ENCODE results near the gene KCNJ12. TPM values are rescaled to one million over a fixed set of nuclear protein-coding genes. Genes with fewer than 3 reads are reported as not detected.
"Not testable (repeated sequence)": the region's sequence is repeated elsewhere in the genome, so short reads cannot be mapped to it uniquely, and the experiment has no call there.

KCNJ12 gene
- total RNA-seq, 3 donors from 2014 or later, result 0.05 TPM; not detected in 2

DNA sequence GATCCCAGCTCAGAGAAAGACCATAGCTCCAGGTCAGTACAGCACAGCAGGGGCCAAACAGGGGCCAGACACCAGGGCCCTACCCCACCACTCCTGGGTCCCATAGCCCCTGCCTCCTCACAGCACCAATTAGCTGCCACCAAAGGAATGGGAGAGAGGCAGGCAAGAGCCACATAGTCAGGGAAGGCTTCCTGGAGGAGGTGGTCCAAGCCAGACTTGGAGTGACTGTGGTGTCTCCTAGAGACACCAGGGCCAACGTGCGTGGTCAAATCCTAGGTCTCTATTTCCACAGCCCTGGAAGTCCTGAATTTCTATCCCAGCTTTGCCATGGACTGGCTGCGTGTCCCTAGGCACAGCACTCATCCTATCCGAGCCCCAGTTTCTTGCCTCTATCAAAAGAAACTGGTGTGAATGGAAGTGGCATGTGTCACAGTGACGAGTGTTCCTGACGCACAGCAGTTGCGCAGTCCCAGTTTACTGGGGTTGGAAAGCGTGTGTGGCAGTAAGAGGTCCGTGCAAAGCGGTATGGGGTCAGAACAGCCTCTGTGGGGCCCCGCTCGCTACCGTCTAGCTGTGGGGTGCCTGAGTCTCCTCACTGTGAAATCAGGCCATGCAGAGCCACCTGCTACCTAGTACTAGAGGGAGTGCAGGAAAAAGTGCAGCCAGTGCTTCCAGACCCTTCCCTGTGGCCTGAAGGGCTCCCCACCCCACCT is 23.5 kb downstream of the KCNJ12 start:
- DNase-seq (no peak), ATAC-seq (no peak)
- Mint-ChIP-seq H3K27me3 (ENCODE audit: low read depth) (no peaks in the 10 kb centered on the region), H3K4me1 (ENCODE audit: low read depth) (no peaks in the 10 kb centered on the region), H3K4me3 (no peak overlapping the region), H3K9me3 (no peaks in the 10 kb centered on the region), H3K36me3 (ENCODE audit: insufficient read depth) (no peaks in the 10 kb centered on the region)

DNA sequence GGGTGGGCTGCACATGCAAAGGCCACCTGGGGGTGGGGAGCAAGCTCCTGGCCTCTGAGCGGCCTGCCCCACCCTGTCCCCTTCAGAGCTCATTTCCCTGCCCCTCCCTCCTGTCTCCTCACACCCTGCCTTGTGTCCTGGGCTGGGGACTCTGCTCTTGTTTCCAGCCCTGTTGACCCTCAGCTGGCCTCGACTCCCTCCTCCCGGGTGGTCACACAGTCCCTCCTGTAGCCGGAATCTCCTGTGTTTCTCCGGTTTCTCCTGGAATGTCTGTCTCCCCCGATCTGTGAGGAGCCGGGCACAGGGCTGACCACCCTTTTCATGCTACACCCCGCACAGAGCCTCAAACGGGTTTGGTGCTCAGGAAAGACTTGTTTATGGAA is 24.0 kb downstream of the KCNJ12 start:
- not testable (repeated sequence) for H3K9me3 Mint-ChIP-seq

DNA sequence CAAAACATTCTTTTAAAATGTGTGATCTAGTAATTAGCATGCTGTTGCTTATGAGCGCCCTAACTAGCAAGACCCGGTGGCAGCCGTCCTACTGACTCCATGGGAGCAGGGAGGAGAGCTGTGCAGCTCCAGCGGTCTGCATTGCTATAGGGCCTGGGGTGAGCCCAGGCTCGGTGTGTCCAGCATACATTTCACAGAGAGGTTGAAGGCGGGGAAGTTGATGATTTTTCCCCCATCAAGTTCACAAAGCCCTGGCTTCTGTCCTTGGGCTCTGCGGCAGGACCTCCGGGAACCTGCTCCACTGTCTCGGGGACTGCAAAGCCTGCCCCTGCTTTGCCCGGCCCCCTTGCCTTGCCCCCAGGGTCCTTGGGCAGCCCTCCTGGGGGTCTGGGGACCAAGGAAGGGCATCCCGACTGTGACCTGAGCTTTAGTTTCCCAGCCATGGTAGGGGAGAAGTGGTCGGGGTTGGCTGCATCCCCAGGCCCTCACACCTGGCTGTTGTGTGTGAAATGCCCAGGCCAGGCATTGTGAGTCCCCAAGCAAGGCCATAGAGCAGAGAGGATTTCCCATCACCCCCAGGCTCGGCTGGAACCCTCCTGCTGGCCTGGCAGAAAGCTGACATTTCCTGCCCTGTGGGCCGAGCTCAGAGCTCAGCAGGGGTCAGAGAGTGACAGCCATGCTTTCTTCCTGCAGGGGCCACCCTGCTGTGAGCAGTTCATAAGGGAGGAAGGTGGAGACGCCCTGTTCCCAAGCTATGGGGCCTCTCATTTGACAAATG is 24.8 kb downstream of the KCNJ12 start:
- Mint-ChIP-seq H3K4me3 (no peak overlapping the region), H3K36me3 (ENCODE audit: insufficient read depth) (no peaks in the 10 kb centered on the region), H3K27me3 (ENCODE audit: low read depth) (no peaks in the 10 kb centered on the region), H3K4me1 (ENCODE audit: low read depth) (no peaks in the 10 kb centered on the region), H3K9me3 (no peaks in the 10 kb centered on the region)
- no peak for DNase-seq
- ATAC-seq, result no peak

More for the DNA sequence above, 24.0 kb downstream of the KCNJ12 start:
- not testable (repeated sequence) for H3K4me1 Mint-ChIP-seq (ENCODE audit: low read depth); DNase-seq; ATAC-seq; H3K27me3 Mint-ChIP-seq (ENCODE audit: low read depth); H3K4me3 Mint-ChIP-seq; H3K36me3 Mint-ChIP-seq (ENCODE audit: insufficient read depth)

DNA sequence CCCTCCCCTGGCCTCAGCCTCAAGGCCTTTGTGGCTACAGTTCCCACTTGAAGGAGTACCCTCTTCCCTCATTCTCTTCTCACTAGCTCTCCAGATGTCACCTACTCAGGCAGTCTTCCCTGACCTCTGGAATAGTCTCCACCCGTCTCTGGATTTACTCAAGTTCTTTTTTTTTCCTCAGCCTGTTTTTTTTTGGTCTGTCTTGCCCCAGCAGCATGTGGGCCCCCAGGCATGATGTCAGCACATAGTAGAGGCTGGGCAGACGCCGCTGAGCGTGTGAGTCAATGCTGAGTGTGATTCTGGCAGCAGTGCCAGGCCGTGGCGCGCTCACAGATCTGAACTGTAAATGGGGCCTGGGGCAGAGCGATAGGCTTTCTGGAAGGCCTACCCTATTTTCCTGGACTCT is 26.0 kb downstream of the KCNJ12 start:
- not testable (repeated sequence) for ATAC-seq; H3K4me3 Mint-ChIP-seq; H3K4me1 Mint-ChIP-seq (ENCODE audit: low read depth); H3K36me3 Mint-ChIP-seq (ENCODE audit: insufficient read depth); H3K9me3 Mint-ChIP-seq; H3K27me3 Mint-ChIP-seq (ENCODE audit: low read depth); DNase-seq

DNA sequence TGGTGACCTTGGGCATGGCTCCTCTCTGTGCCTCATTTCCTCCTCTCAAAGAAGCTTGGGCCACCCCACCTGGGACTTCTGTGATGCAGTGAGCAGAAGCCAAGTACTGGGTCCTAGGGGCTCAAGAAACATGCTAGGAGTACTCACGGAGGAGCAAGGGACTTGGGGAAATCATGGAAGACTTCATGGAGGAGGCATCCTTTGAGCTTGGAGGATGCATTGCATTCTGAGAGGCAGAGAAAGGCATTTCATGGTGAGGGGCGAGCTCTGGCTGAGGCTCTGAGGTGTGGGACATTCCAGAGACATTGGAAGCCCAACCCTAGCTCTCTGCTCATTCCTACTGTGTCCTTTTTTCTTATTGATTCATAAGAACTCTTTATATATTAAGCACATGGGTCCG is 26.8 kb downstream of the KCNJ12 start:
- ATAC-seq; H3K4me3 Mint-ChIP-seq; H3K36me3 Mint-ChIP-seq (ENCODE audit: insufficient read depth); H3K9me3 Mint-ChIP-seq; H3K4me1 Mint-ChIP-seq (ENCODE audit: low read depth); H3K27me3 Mint-ChIP-seq (ENCODE audit: low read depth); DNase-seq: not testable (repeated sequence)

DNA sequence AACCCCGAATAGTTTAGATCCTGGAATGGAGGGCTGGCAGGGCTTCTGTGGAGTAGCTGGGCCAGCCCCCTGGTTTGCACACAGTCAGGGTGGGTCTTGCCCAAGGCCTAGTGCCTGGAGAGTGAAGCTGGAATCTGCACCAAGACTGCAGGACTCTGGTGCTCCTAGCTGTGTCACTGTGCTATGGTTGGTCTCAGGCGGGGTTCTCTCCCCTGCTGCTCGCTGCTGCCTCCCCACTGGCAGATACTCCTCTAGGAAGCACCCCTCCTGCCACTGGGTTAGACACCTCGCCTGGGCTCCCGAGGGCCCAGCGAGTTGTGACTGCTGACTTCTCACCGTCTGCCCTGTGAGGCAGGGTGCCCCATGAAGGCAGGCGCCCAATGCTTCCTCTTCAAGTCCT is 27.9 kb downstream of the KCNJ12 start:
- H3K4me3 Mint-ChIP-seq; H3K36me3 Mint-ChIP-seq (ENCODE audit: insufficient read depth); H3K4me1 Mint-ChIP-seq (ENCODE audit: low read depth): not testable (repeated sequence)

DNA sequence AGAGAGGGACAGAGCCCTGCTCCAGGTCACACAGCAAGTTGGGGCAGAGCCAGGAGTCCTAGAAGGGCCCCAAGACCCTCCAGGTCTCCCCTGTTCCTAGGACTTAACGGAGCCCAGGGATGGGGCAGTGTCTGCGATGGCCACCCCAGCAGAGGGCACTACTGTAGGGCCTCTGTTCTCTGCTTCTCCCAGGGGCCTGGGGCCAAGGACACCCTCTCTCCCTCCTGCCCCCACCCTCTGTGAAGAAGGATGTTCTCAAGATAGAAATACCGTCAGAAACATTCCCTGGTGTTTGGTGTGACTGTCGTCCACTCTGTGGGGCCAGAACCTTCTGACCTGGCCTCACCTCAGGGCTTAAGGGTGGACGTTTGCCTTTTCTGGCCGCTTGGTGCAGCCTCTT is 28.4 kb downstream of the KCNJ12 start:
- H3K9me3 Mint-ChIP-seq; H3K36me3 Mint-ChIP-seq (ENCODE audit: insufficient read depth); H3K4me3 Mint-ChIP-seq; H3K4me1 Mint-ChIP-seq (ENCODE audit: low read depth); DNase-seq; ATAC-seq; H3K27me3 Mint-ChIP-seq (ENCODE audit: low read depth): not testable (repeated sequence)

More for the DNA sequence above, 27.9 kb downstream of the KCNJ12 start:
- H3K27me3 Mint-ChIP-seq (ENCODE audit: low read depth); ATAC-seq; DNase-seq; H3K9me3 Mint-ChIP-seq: not testable (repeated sequence)

DNA sequence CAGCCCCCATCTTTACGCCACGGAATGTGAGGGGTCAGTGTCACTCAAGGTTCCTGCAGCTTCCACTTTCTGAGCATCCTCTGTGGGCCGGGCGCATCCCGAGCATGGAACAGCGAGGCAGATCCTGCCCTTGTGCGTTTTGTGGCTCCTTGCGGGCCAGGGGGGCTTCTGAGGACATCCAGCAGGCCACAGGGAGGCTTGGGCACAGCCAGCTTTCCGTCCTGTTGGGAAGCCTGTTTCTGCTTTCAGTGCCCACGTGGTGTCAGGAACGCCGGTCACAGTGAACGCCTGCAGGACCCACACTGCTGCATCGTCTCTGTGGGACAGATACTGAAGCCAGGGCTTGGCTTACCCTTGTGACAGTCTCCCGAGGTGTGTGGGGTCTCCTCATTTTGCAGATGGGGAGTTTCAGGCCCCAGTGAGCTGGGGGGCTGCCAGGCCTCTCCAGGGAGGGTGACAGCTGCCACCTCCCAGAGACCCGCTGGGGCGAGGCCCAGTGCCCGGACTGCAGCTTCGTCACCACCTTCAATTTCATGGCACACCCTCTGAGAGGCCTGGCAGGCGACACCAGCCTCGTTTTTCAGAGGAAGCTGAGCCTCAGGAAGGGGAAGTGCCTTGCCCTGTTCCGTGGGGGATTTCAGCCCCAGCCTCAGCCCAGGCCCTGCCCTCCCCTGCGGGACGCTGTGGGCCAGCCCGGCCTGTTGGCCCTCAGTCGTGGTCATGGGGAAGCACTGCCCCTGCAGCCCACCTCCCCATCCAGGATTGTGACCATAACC is 29.0 kb downstream of the KCNJ12 start:
- H3K4me1 Mint-ChIP-seq (ENCODE audit: low read depth); H3K27me3 Mint-ChIP-seq (ENCODE audit: low read depth); H3K36me3 Mint-ChIP-seq (ENCODE audit: insufficient read depth); H3K9me3 Mint-ChIP-seq; DNase-seq; ATAC-seq; H3K4me3 Mint-ChIP-seq: not testable (repeated sequence)

DNA sequence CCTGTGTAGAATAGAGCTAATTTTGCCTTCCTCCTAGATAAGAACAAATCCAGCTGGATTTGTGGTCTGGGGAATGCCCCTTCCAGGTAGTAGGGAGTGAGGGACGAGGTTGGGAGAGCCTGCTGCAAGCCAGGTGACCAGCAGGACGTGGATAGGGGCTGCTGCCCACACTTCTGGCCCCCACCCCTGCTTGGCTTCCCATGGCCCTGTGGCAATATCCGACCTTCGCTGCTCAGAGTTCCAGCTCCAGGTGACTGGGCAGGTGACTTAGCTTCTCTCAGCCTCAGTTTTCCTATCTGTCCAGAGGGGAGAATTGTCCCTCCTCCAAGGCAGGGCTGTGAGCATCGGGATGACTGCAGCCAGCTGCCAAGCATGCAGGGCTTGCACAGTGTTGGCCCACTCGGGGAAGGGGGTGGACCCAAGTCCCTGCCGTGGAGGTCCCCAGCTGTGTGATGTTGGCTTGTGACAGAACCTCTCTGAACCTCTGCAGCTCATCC is 29.8 kb downstream of the KCNJ12 start:
- not testable (repeated sequence) for H3K4me1 Mint-ChIP-seq (ENCODE audit: low read depth); ATAC-seq; H3K36me3 Mint-ChIP-seq (ENCODE audit: insufficient read depth); DNase-seq; H3K4me3 Mint-ChIP-seq; H3K27me3 Mint-ChIP-seq (ENCODE audit: low read depth); H3K9me3 Mint-ChIP-seq

DNA sequence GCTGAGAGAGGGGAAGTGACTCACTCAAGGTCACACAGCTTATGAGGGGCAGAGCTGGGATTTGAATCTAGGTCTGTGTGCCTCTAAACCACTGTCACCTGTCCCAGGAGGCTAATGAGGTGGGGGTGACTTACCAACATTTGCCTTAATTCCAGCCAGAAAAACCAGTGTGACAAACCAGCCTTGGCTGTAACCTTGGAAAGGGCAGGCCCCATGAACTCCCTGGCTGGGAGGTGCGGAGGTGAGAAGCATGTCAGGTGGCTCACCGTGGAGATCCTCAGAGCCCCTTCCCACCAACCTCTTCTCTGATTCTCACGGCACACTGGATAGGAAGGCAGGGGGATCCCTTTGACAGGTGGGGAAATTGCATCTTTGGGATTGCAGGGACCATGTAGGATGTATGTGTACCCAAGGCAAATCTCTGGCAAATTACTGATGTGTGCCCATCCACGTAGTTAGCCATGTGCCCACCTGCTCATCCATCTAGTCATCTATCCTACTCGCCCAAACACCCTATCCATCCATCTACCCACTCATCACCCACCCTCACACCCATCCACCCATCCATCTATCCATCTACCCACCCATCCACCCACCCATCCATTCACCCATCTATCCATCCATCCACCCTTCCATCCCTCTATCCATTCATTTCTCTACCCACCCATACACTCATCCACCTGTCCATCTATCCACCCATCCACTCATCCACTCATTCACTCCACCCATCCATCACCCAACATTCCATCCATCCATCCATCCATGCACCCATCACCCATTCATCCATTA is 30.7 kb downstream of the KCNJ12 start:
- H3K36me3 Mint-ChIP-seq (ENCODE audit: insufficient read depth); H3K4me1 Mint-ChIP-seq (ENCODE audit: low read depth); H3K27me3 Mint-ChIP-seq (ENCODE audit: low read depth); ATAC-seq; H3K4me3 Mint-ChIP-seq; H3K9me3 Mint-ChIP-seq; DNase-seq: not testable (repeated sequence)

DNA sequence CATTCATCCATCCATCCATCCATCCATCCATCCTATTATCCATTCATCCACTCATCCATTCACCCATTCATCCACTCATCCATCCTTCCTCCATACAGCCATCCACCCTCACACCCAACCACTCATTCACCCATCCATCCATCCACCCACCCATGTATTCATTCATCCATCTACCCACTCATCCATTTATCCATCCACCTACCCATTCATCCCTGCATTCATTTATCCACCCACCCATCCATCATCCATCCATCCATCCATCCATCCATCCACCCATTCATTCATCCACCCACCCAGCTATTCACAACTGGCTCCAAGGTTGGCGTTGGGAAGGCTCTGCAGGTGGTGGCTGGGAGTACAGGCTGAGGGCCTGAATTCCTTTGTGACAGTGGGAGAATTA is 31.6 kb downstream of the KCNJ12 start:
- H3K4me1 Mint-ChIP-seq (ENCODE audit: low read depth); H3K27me3 Mint-ChIP-seq (ENCODE audit: low read depth); H3K4me3 Mint-ChIP-seq; H3K9me3 Mint-ChIP-seq; ATAC-seq; DNase-seq; H3K36me3 Mint-ChIP-seq (ENCODE audit: insufficient read depth): not testable (repeated sequence)

DNA sequence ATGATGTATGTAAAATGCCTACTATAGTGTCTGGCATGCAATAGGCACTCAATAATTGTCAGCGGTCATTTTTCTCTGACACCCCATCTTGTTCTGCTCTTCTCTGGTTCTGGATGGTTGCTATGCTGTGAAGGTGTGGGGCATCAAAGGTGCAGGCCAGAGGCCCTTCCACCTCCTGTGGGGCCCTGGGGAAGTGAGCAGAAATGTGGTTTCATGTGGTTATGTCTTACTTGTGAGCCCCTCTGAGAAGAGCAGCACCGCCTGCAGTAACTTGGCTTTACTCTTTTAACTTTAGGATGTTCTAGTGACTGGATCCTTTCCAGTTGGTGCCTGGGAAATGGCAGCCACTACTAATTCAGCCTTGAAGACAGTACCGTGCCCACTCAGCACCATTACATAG is 32.1 kb downstream of the KCNJ12 start:
- H3K27me3 Mint-ChIP-seq (ENCODE audit: low read depth); H3K9me3 Mint-ChIP-seq; ATAC-seq; H3K4me1 Mint-ChIP-seq (ENCODE audit: low read depth); DNase-seq; H3K4me3 Mint-ChIP-seq; H3K36me3 Mint-ChIP-seq (ENCODE audit: insufficient read depth): not testable (repeated sequence)

DNA sequence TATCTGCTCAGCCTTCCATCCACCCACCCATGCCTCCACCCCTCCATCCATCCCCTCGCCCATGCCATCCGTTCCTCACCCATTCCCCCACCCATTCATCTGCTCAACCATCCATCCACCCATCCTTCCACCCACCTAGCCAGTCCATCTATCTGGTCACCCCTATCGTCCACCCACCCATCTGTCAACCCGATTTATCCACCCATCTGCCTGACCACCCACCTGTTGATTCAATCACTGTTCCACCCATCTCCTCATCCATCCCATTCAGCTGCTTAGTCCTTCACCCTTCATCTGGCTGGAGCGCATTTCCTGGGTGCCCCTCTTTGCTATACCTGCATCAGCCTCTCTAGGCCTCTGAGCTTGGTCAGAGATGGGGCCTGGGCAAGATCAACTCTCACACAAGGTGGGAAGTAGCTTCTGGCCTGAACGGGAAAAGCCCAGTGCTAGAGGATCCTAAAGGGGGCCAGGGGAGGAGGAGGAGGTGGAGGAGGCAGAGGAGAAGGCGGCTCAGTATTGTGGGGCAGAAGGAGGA is 32.7 kb downstream of the KCNJ12 start:
- not testable (repeated sequence) for H3K4me1 Mint-ChIP-seq (ENCODE audit: low read depth); H3K9me3 Mint-ChIP-seq; H3K27me3 Mint-ChIP-seq (ENCODE audit: low read depth); ATAC-seq; DNase-seq; H3K4me3 Mint-ChIP-seq; H3K36me3 Mint-ChIP-seq (ENCODE audit: insufficient read depth)

DNA sequence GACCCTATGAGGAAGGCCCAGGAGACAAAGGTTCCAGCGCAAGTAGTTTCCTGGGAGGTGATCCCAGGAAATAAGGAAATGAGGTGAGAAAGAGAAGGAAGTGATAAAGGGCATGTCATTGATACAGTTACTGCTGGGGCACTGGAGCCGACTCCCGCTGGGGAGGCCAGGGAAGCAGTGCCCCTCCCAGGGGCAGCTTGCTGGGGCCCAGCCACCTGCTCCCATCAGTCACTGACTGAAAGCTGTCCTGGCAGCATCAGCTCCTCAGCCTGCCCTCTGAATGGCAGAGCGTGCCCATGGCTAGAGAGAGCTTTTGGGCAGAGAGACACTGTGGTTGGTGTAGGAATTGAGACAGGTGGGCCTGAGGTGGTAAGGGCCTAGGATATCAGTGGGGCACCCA is 33.2 kb downstream of the KCNJ12 start:
- not testable (repeated sequence) for H3K4me1 Mint-ChIP-seq (ENCODE audit: low read depth); DNase-seq; H3K9me3 Mint-ChIP-seq; H3K27me3 Mint-ChIP-seq (ENCODE audit: low read depth); ATAC-seq; H3K4me3 Mint-ChIP-seq; H3K36me3 Mint-ChIP-seq (ENCODE audit: insufficient read depth)
